K562 (cell line): ENCODE data around the gene ATP6V0E2. TPM values are rescaled to one million over a fixed set of nuclear protein-coding genes. Genes with fewer than 3 reads are reported as not detected.

ENCODE experiments used
- ATAC-seq: fragments of 200-7000 bp; cut with Tn5 transposase; 3 replicates; pipeline ENCODE4 v1.9.1; 2020; ENCODE audit warnings: moderate library complexity
- BruUV-seq: library from RNA; stranded (reverse); fragments of 400-500 nt; replicated peaks from 2 replicates; lab custom pipeline; 2021; lab: Mats Ljungman, UMichigan
- CTCF ChIA-PET: fragments of 300-600 bp; formaldehyde crosslinking; extraction: SDS; loops from one replicate; lab custom pipeline; 2021; ENCODE audit warnings: low intra/inter-chr PET ratio; lab: Yijun Ruan, JAX
- POLR2A ChIA-PET: fragments of 300-600, 350-650 bp; sonication (Branson Sonifier 250); formaldehyde crosslinking; extraction: SDS; loops from one replicate; lab custom pipeline; 2021; ENCODE audit warnings: antibody characterized with exemption, inconsistent platforms; lab: Yijun Ruan, JAX
- DNase-seq, 4 experiments: peaks; one replicate each; pipeline versions ENCODE4 v3.0.0 to v3.0.0-alpha.2; 2011 to 2018; ENCODE audit warnings: low spot score in 3 of 4, mixed read lengths in 3 of 4; ENCODE audit errors: extremely low read depth in 1 of 4
- FAIRE-seq: peaks from 2 replicates; lab custom pipeline; 2011; peaks lifted over from hg19 to GRCh38; lab: Jason Lieb, UNC
- H2AFZ ChIP-seq: 2 replicates; pipeline ENCODE4 v1.6.0; 2011; ENCODE audit warnings: low read depth, low read length, control low read depth, inconsistent platforms
- H3K27ac ChIP-seq: fragments of 200-600 bp; 3 replicates; pipeline ENCODE4 v1.8.0; 2011; ENCODE audit warnings: low read depth, mild to moderate bottlenecking, control low read depth, inconsistent platforms, low read length, moderate library complexity, mixed read lengths; ENCODE audit errors: extremely low read depth
- H3K27me3 ChIP-seq, 2 experiments: fragments of 300-600 bp in 1 of 2; 2 replicates in 1 of 2; 3 replicates in 1 of 2; pipeline versions ENCODE4 v1.6.0 to v1.8.0; 2011; ENCODE audit warnings: inconsistent platforms in 2 of 2, low read length in 2 of 2, mild to moderate bottlenecking in 1 of 2, mixed read lengths in 1 of 2, moderate library complexity in 1 of 2; ENCODE audit not compliant: control insufficient read depth in 2 of 2, insufficient read depth in 2 of 2
- H3K36me3 ChIP-seq: fragments of 300-600 bp; 3 replicates; pipeline ENCODE4 v1.8.0; 2011; ENCODE audit warnings: mild to moderate bottlenecking, low read length, inconsistent platforms; ENCODE audit not compliant: control insufficient read depth, insufficient read depth
- H3K4me1 ChIP-seq, 2 experiments: fragments of 200-600 bp in 1 of 2; replicated peaks in 1 of 2; 2 replicates in 1 of 2; 3 replicates in 1 of 2; pipeline versions ENCODE4 v1.5.1 to v1.8.0; 2011; ENCODE audit warnings: inconsistent platforms in 2 of 2, low read length in 2 of 2, mild to moderate bottlenecking in 1 of 2, mixed read lengths in 1 of 2, moderate library complexity in 1 of 2; ENCODE audit not compliant: control insufficient read depth in 2 of 2, insufficient read depth in 2 of 2
- H3K4me2 ChIP-seq: 2 replicates; pipeline ENCODE4 v1.6.1; 2011; ENCODE audit warnings: low read length, control low read depth, inconsistent platforms, mixed read lengths; ENCODE audit not compliant: insufficient read depth
- H3K4me3 ChIP-seq: fragments of 200-600 bp; sonication (generic), shearing (Covaris generic); 2 replicates; pipeline ENCODE4 v1.5.1; 2016; ENCODE audit warnings: control low read depth, inconsistent platforms
- H3K79me2 ChIP-seq: fragments of 200-600 bp; 3 replicates; pipeline ENCODE4 v1.8.0; 2011; ENCODE audit warnings: low read length, inconsistent platforms; ENCODE audit not compliant: control insufficient read depth, insufficient read depth
- H3K9ac ChIP-seq, 2 experiments: 2 replicates each; pipeline versions ENCODE4 v1.6.0 to v1.6.1; 2011; ENCODE audit warnings: low read depth in 2 of 2, low read length in 2 of 2, control low read depth in 1 of 2, inconsistent platforms in 1 of 2, mild to moderate bottlenecking in 1 of 2, mixed read lengths in 1 of 2; ENCODE audit not compliant: insufficient read depth in 1 of 2
- H3K9me1 ChIP-seq: one replicate; pipeline ENCODE4 v1.6.0; 2011; ENCODE audit warnings: inconsistent platforms, mild to moderate bottlenecking, low read length, moderate library complexity; ENCODE audit not compliant: control insufficient read depth, insufficient read depth
- H3K9me3 ChIP-seq: replicated peaks from 2 replicates; pipeline ENCODE4 v1.5.1; 2011; ENCODE audit warnings: low read depth, low read length, inconsistent platforms; ENCODE audit not compliant: control insufficient read depth, insufficient read depth
- H4K20me1 ChIP-seq: replicated peaks from 2 replicates; pipeline ENCODE4 v1.6.1; 2011; ENCODE audit warnings: low read length, inconsistent platforms, mixed read lengths; ENCODE audit not compliant: control insufficient read depth, insufficient read depth
- AFF4 ChIP-seq: sonication (generic); formaldehyde crosslinking; IDR thresholded peaks from 2 replicates; pipeline ENCODE4 v1.8.0; 2023; ENCODE audit warnings: mild to moderate bottlenecking, missing genetic modification reagents
- DACH1 ChIP-seq: fragments of 450-650 bp; IDR thresholded peaks from 2 replicates; pipeline ENCODE4 v1.6.1; 2018; ENCODE audit not compliant: partially characterized antibody
- ELF1 ChIP-seq: fragments of 200-800 bp; sonication (Bioruptor generic); IDR thresholded peaks from 2 replicates; pipeline ENCODE4 v1.6.1; 2016; ENCODE audit warnings: missing genetic modification characterization, missing compliant biosample characterization
- ELF2 ChIP-seq: fragments of 250-450 bp; sonication (Bioruptor Pico); IDR thresholded peaks from 2 replicates; pipeline ENCODE4 v1.5.0; 2021; ENCODE audit warnings: mild to moderate bottlenecking
- ETV1 ChIP-seq: fragments of 450-650 bp; conservative IDR thresholded peaks from 2 replicates; pipeline ENCODE4 v1.6.1; 2016; ENCODE audit warnings: missing genetic modification characterization, control low read depth, low read depth, missing compliant biosample characterization
- JUND ChIP-seq, 2 experiments: IDR thresholded peaks; 2 replicates in 1 of 2; 3 replicates in 1 of 2; pipeline ENCODE4 v1.6.1; 2011; ENCODE audit warnings: borderline replicate concordance in 2 of 2, low read depth in 2 of 2, low read length in 2 of 2, improper control_type of control experiment in 1 of 2, missing biosample characterization in 1 of 2, missing genetic modification characterization in 1 of 2, missing genetic modification reagents in 1 of 2
- MLLT1 ChIP-seq, 2 experiments: fragments of 450-650 bp; IDR thresholded peaks; 2 replicates each; pipeline ENCODE4 v1.6.1; 2016
- MYNN ChIP-seq, 2 experiments: sonication (generic); formaldehyde crosslinking in 1 of 2; IDR thresholded peaks; 2 replicates each; pipeline versions ENCODE4 v1.5.0 to v1.6.1; 2016 to 2020; ENCODE audit warnings: antibody characterized with exemption in 1 of 2, missing genetic modification reagents in 1 of 2
- POLR2AphosphoS5 ChIP-seq: IDR thresholded peaks from 2 replicates; pipeline ENCODE4 v1.6.1; 2011; ENCODE audit warnings: mild to moderate bottlenecking, low read depth, low read length, moderate library complexity; ENCODE audit not compliant: control insufficient read depth, insufficient read depth
- RBM14 ChIP-seq: fragments of 200-400 bp; formaldehyde crosslinking; IDR thresholded peaks from 2 replicates; pipeline ENCODE4 v1.6.1; 2018; ENCODE audit warnings: low read depth, mild to moderate bottlenecking, low read length, moderate library complexity, borderline replicate concordance; ENCODE audit not compliant: insufficient read depth
- RCOR1 ChIP-seq, 2 experiments: IDR thresholded peaks; 2 replicates each; pipeline ENCODE4 v1.6.1; 2012; ENCODE audit warnings: low read depth in 2 of 2, low read length in 2 of 2, borderline replicate concordance in 1 of 2, improper control_type of control experiment in 1 of 2
- SAP30 ChIP-seq: fragments of 200-600 bp; sonication (generic); IDR thresholded peaks from 2 replicates; pipeline ENCODE4 v1.6.1; 2012; ENCODE audit warnings: borderline replicate concordance, low read depth, mild to moderate bottlenecking, moderate library complexity, low read length, control low read depth, inconsistent platforms; ENCODE audit not compliant: insufficient read depth, poor library complexity, severe bottlenecking
- TFAP4 ChIP-seq: sonication (generic); formaldehyde crosslinking; IDR thresholded peaks from 2 replicates; pipeline ENCODE4 v1.8.0; 2022; ENCODE audit warnings: missing genetic modification reagents, mild to moderate bottlenecking, moderate library complexity, borderline replicate concordance
- WGBS: fragments of 100-300 bp; shearing (Covaris generic); methylation state at CpG from one replicate; pipeline ENCODE4 v1.1.6; 2016; ENCODE audit warnings: low coverage, mixed read lengths; ENCODE audit not compliant: insufficient coverage; ENCODE audit errors: missing lambda C conversion rate; 5-methylcytosine and 5-hydroxymethylcytosine counted together
- in situ Hi-C: fragments of 300-500 bp; cut with MboI; formaldehyde crosslinking; loops from 4 replicates; pipeline ENCODE4 v1.15.0; 2018; ENCODE audit warnings: inconsistent platforms, mixed read lengths
- intact Hi-C: fragments of 100-400 bp; cut with micrococcal nuclease; formaldehyde crosslinking; loops from 2 replicates; pipeline ENCODE4 v1.14.2; 2022
- polyA plus RNA-seq, 8 experiments: library from polyadenylated mRNA; depleted of rRNA in 4 of 8; stranded (reverse) in 5 of 8; unstranded in 3 of 8; fragments of >200 nt; fragmentation: Nextera tagmentation in 2 of 8; fragmentation: Illumina TruSeq in 1 of 8; extraction: Ambion mirVana in 2 of 8; extraction: Trizol in 1 of 8; gene quantifications; 2 replicates each; pipeline versions ENCODE4 v1.2.1 to v1.2.3, GENCODE V29; 2011 to 2014; ENCODE audit warnings: inconsistent platforms in 1 of 8, missing spikeins in 1 of 8
- total RNA-seq, 7 experiments: library from RNA; depleted of rRNA in 6 of 7; stranded (reverse); fragments of >200 nt in 6 of 7; fragmentation: Illumina TruSeq in 2 of 7; extraction: Trizol in 2 of 7; gene quantifications; 2 replicates each; pipeline versions ENCODE4 v1.2.1 to v1.2.3, GENCODE V29; 2011 to 2021; ENCODE audit warnings: low replicate concordance in 1 of 7

The ATP6V0E2 gene
- total and polyA plus RNA-seq, 9 of the 15 experiments (the other 6 are each of a cell fraction or from before 2014, with no cell fraction given), result 0.55 to 18.5 (median 10.9) TPM

GRCh38 chr7:149884016-149884415 lies 10.2 kb downstream of the ATP6V0E2 start:
- Histone ChIP-seq H3K4me3 (no peak overlapping the region), H3K27me3 (peaks cover 21 to 44% of the 10 kb centered on the region in 2 experiments; a peak in 4 of 5 replicates), H3K9me1 (no peaks in the 10 kb centered on the region), H3K9me3 (no peaks in the 10 kb centered on the region), H3K4me1 (peaks cover 10 to 15% of the 10 kb centered on the region in 2 experiments), H3K79me2 (no peaks in the 10 kb centered on the region), H2AFZ (peak overlapping the region; percentile 41; the same call in 1 of the 2 replicates), H3K27ac (no peak overlapping the region), H4K20me1 (peaks cover 11% of the 10 kb centered on the region; the same call in 1 of the 2 replicates), H3K9ac (no peak overlapping the region), H3K36me3 (no peaks in the 10 kb centered on the region), H3K4me2 (peak overlapping the region; percentile 55)
- BruUV-seq, result no TSS peak
- FAIRE-seq (no peak), ATAC-seq (peak; percentile 59), DNase-seq (peak in 1 of 4 experiments; percentile 63)
- ChIA-PET CTCF (interaction anchor here (0.9 kb wide), 1 partner anchor 161 kb away, joined by 3 read pairs; no protein-coding TSS in a partner anchor), POLR2A (interaction anchor here (0.6 to 2.1 kb wide), 5 partner anchors 9 to 221 kb away, joined by 3 to 7 read pairs (median 4); no protein-coding TSS in a partner anchor)
- 0% methylated on average over 4 of the region's 4 CpGs for WGBS
- TF ChIP-seq ELF1 (tag) (peak; percentile 73), MLLT1 (IDR thresholded peaks at IDR 0.05) (peak in 1 of 2 experiments; percentile 80; a peak in 2 of 4 replicates), TFAP4 (peak; percentile 77), DACH1 (peak; percentile 48), POLR2AphosphoS5 (no peak), AFF4 (no peak), JUND (IDR thresholded peaks at IDR 0.05; ENCODE audit: borderline replicate concordance, low read depth, low read length) (no peak), JUND (tag; IDR thresholded peaks at IDR 0.05; ENCODE audit: borderline replicate concordance, low read depth, low read length) (0 out of 3 replicates have a peak, but pooled peaks have one; percentile 7), ELF2 (CRISPR knock-in tag) (peak; percentile 80), RCOR1 (IDR thresholded peaks at IDR 0.05; ENCODE audit: borderline replicate concordance in 1 of 2, low read depth in 2 of 2, low read length in 2 of 2) (peak in 1 of 2 experiments; percentile 52; a peak in 1 of 4 replicates), SAP30 (peak; percentile 20), MYNN (IDR thresholded peaks at IDR 0.05) (no peak), MYNN (CRISPR knock-in tag; IDR thresholded peaks at IDR 0.05) (no peak), ETV1 (tag) (peak; percentile 48), RBM14 (no peak)
- intact Hi-C loops, result loop anchor here (5.0 kb wide), 2 partner anchors 163 to 393 kb away; no protein-coding TSS in a partner anchor
- in situ Hi-C loops, result no loop called here
